ENCODE measurements around the gene MCOLN2. TPM values are rescaled to one million over a fixed set of nuclear protein-coding genes. Genes with fewer than 3 reads are reported as not detected.

MCOLN2 gene
- total and polyA plus RNA-seq, 2 of the 8 experiments (the other 6 are each of a cell fraction or from before 2014, with no cell fraction given) = 1.7 to 6.1 TPM

- 82% methylated on average over 4 of the region's 4 CpGs; no CpG with 5 or more reads in 1 of the 2 experiments for WGBS, 2 experiments (ENCODE audit: extremely low coverage in 1 of 2, insufficient coverage in 1 of 2, insufficient read length in 1 of 2, insufficient replicate concordance in 2 of 2, low coverage in 1 of 2, low lambda C conversion rate in 2 of 2, missing lambda C conversion rate in 1 of 2)
- CTCF ChIA-PET (ENCODE audit: partially characterized antibody) = interaction anchor here (5.3 kb wide), 1 partner anchor 14 kb away, joined by 33 read pairs; no protein-coding TSS in a partner anchor
- H3K79me1 ChIP-seq (ENCODE audit: low read depth, low read length) = no peaks in the 10 kb centered on the region
- TF ChIP-seq CEBPB (IDR thresholded peaks at IDR 0.05; ENCODE audit: low read depth, low read length) (no peak), CBX8 (IDR thresholded peaks at IDR 0.05; ENCODE audit: borderline replicate concordance, low read depth, low read length) (no peak), SP1 (IDR thresholded peaks at IDR 0.05; ENCODE audit: low read depth, low read length) (no peak), CREB1 (IDR thresholded peaks at IDR 0.05) (no peak), TBP (IDR thresholded peaks at IDR 0.05; ENCODE audit: low read depth, low read length) (no peak), RAD21 (IDR thresholded peaks at IDR 0.05 in 1 of 2, conservative IDR thresholded peaks at IDR 0.05 in 1 of 2; ENCODE audit: low read depth in 2 of 2, low read length in 2 of 2) (no peak), GTF2F1 (IDR thresholded peaks at IDR 0.05; ENCODE audit: borderline replicate concordance, low read depth, low read length) (no peak), CBX5 (IDR thresholded peaks at IDR 0.05; ENCODE audit: low read depth, low read length) (no peak), EZH2 (IDR thresholded peaks at IDR 0.05; ENCODE audit: low read depth, low read length, severe bottlenecking) (no peak), MAFK (IDR thresholded peaks at IDR 0.05; ENCODE audit: low read depth, low read length) (no peak), RXRA (IDR thresholded peaks at IDR 0.05; ENCODE audit: insufficient read depth, low read depth, low read length) (no peak), TCF12 (IDR thresholded peaks at IDR 0.05; ENCODE audit: low read depth, low read length) (no peak), SUZ12 (IDR thresholded peaks at IDR 0.05; ENCODE audit: low read length) (no peak), NRF1 (IDR thresholded peaks at IDR 0.05; ENCODE audit: low read depth, low read length) (no peak), NANOG (IDR thresholded peaks at IDR 0.05; ENCODE audit: insufficient read depth, low read depth, low read length, poor library complexity, severe bottlenecking) (no peak)
These were observed 66.6 kb downstream of the MCOLN2 start for GRCh38 chr1:84930329-84930728.

More at GRCh38 chr1:84930329-84930728, 66.6 kb downstream of the MCOLN2 start:
- H2BK120ac ChIP-seq (replicated peaks; ENCODE audit: low read depth, low read length) = no peak overlapping the region
- H3K23ac ChIP-seq (ENCODE audit: insufficient read length) = no peak overlapping the region
- H4K91ac ChIP-seq (replicated peaks; ENCODE audit: insufficient read length, low read length) = no peak overlapping the region
- H3K23me2 ChIP-seq (ENCODE audit: low read depth, low read length) = no peaks in the 10 kb centered on the region
- no peak overlapping the region for H2AK5ac ChIP-seq (ENCODE audit: low read depth, low read length)
- POLR2A ChIA-PET (ENCODE audit: partially characterized antibody) = no interaction called here
- no peak overlapping the region for H2BK15ac ChIP-seq (ENCODE audit: low read length)
- H3K18ac ChIP-seq (ENCODE audit: extremely low read depth, low read length) = no peak overlapping the region; the same call in 1 of the 2 replicates
- H4K5ac ChIP-seq (ENCODE audit: insufficient read length, low read depth, low read length) = no peak overlapping the region
- no peak overlapping the region for H2BK12ac ChIP-seq (ENCODE audit: low read depth, low read length)
- no peaks in the 10 kb centered on the region for H4K20me1 ChIP-seq (replicated peaks in 1 of 2; ENCODE audit: control insufficient read depth in 1 of 2, insufficient read depth in 2 of 2, low read length in 2 of 2)
- H3K27ac ChIP-seq (ENCODE audit: low read depth, low read length) = no peak overlapping the region
- H3K56ac ChIP-seq (replicated peaks; ENCODE audit: insufficient read length, low read depth, low read length) = no peak overlapping the region
- no peaks in the 10 kb centered on the region for H3K79me2 ChIP-seq (ENCODE audit: control insufficient read depth in 1 of 2, insufficient read depth in 2 of 2, low read length in 2 of 2)
- H2BK20ac ChIP-seq (ENCODE audit: low read length) = no peak overlapping the region
- no peak overlapping the region for H2BK5ac ChIP-seq (ENCODE audit: low read depth, low read length)
- H3K9ac ChIP-seq (replicated peaks in 1 of 4; ENCODE audit: extremely low read depth in 1 of 4, low read depth in 3 of 4, low read length in 3 of 4) = no peak overlapping the region
- H3K27me3 ChIP-seq (replicated peaks in 1 of 4; ENCODE audit: control insufficient read depth in 3 of 4, extremely low read depth in 1 of 4, insufficient read depth in 3 of 4, low read length in 3 of 4) = no peaks in the 10 kb centered on the region
- H3K36me3 ChIP-seq (ENCODE audit: control insufficient read depth in 2 of 4, insufficient read depth in 4 of 4, low read length in 3 of 4) = no peaks in the 10 kb centered on the region; a peak in 1 of 8 replicates
- no peak for FAIRE-seq
- peaks cover 0 to 3% (median 0%) of the 10 kb centered on the region in 4 experiments; a peak in 1 of 7 replicates for H3K4me1 ChIP-seq (replicated peaks in 1 of 4; ENCODE audit: control insufficient read depth in 3 of 4, insufficient read depth in 4 of 4, low read length in 3 of 4)
- no peak overlapping the region for H4K8ac ChIP-seq (ENCODE audit: extremely low read depth, insufficient read depth, low read length)
- H3K4ac ChIP-seq (replicated peaks; ENCODE audit: insufficient read length, low read depth, low read length) = no peak overlapping the region
- DNase-seq (ENCODE audit: low read depth in 1 of 2, low spot score in 2 of 2) = no peak
- no peak overlapping the region for H3K14ac ChIP-seq (ENCODE audit: insufficient read length)
- no peak overlapping the region for H3K4me2 ChIP-seq (ENCODE audit: insufficient read depth in 1 of 2, low read depth in 2 of 2, low read length in 2 of 2)
- H2AFZ ChIP-seq (ENCODE audit: low read length) = no peak overlapping the region
- H3K4me3 ChIP-seq (ENCODE audit: extremely low read depth in 1 of 4, insufficient read depth in 2 of 4, low read depth in 3 of 4, low read length in 4 of 4) = no peak overlapping the region
- H3K9me3 ChIP-seq (ENCODE audit: insufficient read depth in 2 of 2, low read depth in 1 of 2, low read length in 1 of 2) = no peaks in the 10 kb centered on the region

All from H1 (cell line).